GM19099 (cell line): ENCODE measurements around the gene PPP2R2C.

Source experiments
- POLR2A ChIP-seq: IDR thresholded peaks from 3 replicates; pipeline ENCODE4 v1.6.1; 2011; ENCODE audit warnings: low read depth; ENCODE audit not compliant: insufficient read length; ENCODE audit errors: extremely low read depth

PPP2R2C gene

GRCh38 chr4:6290769-6291547 lies 181.5 kb downstream of the PPP2R2C start:
- TF ChIP-seq POLR2A = no peak

- no peak for TF ChIP-seq POLR2A
Observed at GRCh38 chr4:6290256-6290655, 182.2 kb downstream of the PPP2R2C start.

- no peak for TF ChIP-seq POLR2A
Observed at GRCh38 chr4:6288871-6289270, 183.5 kb downstream of the PPP2R2C start.

- TF ChIP-seq POLR2A = no peak
Observed at GRCh38 chr4:6288342-6288741, 184.1 kb downstream of the PPP2R2C start.

- TF ChIP-seq POLR2A = no peak
Observed at GRCh38 chr4:6287017-6287788, 185.2 kb downstream of the PPP2R2C start.

DNA sequence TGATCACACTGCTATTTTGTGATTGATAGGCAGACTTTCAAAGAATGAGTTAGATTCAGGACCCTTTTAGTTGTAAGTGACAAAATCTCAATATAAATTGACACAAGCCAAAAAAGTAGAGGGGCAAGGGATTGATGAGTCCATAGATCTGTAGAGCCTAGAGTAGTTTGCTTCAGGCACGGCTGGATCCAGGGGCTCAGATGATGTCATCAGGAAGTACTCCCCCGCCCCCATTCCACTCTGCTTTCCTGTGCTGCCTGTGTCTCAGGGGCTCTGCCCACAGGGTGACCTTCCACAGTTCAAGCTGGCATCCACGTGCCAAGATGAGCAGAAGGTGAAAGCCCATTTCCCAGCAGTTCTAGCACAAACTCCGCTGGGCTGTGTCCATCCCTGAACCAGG lies 189.1 kb downstream of the PPP2R2C start:
- no peak for TF ChIP-seq POLR2A

DNA sequence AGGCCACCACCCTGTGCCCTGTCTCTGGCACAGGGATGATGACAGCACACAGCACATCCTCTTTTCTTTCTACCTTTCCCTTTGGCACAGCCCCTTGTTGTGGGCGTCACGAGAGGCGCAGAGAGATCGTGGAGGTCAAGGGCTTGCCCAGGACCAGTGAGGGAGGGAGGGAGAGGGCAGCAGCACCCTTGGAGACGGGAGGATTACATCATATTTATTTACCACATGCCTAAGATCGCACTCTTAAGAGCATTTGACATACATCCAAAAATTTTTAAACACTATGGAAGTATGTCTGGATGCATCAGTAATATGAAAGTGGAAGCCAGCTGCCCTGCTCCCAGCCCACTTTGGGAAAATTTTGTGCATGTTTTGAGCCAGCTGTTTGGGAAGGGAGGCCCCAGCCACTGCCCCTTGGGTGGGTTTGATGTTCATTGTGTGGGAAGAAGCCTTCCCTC lies 190.1 kb downstream of the PPP2R2C start:
- TF ChIP-seq POLR2A = no peak

GRCh38 chr4:6281436-6282313 lies 190.7 kb downstream of the PPP2R2C start:
- no peak for TF ChIP-seq POLR2A

DNA sequence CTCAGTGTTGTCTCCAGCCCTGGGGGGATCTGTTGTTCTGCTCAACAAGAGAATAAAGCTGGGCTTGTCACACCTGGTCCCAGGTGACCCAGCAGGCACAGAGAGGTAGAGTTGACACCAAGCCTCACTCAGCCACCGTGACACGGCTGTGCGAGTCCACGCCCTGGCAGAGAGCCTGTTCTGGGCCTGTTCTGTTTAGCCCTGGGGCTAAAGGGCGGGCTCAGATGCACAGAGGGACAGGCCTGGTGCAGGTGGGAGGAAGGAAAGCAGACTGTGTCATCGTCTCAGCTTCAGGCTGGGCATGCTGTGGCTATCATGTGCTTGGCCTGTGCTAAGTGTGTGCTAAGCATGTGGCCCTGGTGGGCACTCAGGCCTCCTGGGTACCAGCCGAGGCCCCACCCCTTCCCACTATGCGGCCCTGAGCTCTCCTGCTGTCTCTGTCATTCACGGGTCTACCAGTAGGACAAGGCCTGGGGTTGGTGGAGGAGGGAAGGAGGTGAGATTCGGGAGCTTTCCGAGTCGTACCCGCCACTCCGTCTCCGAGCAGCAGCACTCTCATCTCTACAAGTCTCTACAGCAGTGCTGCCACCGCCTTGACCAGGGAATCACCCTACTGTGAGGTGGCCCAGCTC lies 191.9 kb downstream of the PPP2R2C start:
- no peak for TF ChIP-seq POLR2A

DNA sequence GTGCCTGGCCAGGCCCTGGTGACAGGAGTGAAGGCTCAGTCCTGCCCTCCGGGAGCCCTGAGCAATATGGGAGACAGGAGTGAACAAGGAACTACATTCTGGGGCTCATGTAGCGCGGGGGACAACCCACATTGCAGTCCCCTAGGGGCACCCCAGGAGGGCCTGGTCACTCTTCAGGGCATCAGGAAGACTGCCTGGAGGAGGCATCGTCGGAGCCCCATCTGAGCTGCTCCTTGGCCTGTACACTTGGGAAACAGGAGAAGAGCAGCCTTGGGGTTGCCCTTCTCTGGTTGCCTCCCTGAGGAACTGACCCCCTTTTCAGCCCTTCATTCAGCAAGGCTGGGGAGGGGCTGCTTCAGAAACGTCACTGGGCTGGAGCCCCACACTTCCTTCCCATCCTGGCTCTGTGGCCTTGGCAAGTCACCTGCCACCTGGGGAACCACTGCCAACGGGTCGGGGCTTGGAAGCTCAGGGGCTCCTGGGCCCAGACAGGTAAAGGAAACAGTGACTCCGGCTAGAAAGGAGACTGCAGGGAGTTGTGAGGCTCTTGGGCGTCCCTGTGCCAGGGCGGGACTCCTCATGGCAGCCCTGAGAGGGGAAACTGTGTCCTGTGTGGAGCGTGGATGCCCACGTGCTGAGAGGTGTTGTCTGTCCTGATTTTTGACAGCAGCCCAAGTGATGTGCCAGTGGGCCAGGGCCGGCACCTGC lies 192.7 kb downstream of the PPP2R2C start:
- no peak for TF ChIP-seq POLR2A

GRCh38 chr4:6278801-6279197 lies 193.6 kb downstream of the PPP2R2C start:
- TF ChIP-seq POLR2A = no peak

- TF ChIP-seq POLR2A = no peak
Observed at GRCh38 chr4:6277935-6278800, 194.2 kb downstream of the PPP2R2C start.

GRCh38 chr4:6277139-6277802 lies 195.1 kb downstream of the PPP2R2C start:
- no peak for TF ChIP-seq POLR2A
